GM12892 (cell line): ENCODE measurements around the gene UBE2F.

ENCODE experiments used
- POLR2A ChIP-seq: IDR thresholded peaks from 2 replicates; pipeline ENCODE4 v1.6.1; 2011; ENCODE audit warnings: low read depth, low read length, control low read depth
- POLR2AphosphoS5 ChIP-seq: IDR thresholded peaks from 2 replicates; pipeline ENCODE4 v1.6.1; 2011; ENCODE audit warnings: low read depth, low read length, control low read depth
- TAF1 ChIP-seq: IDR thresholded peaks from 2 replicates; pipeline ENCODE4 v1.6.1; 2011; ENCODE audit warnings: low read depth, mild to moderate bottlenecking, control low read depth, low read length, borderline replicate concordance

DNA sequence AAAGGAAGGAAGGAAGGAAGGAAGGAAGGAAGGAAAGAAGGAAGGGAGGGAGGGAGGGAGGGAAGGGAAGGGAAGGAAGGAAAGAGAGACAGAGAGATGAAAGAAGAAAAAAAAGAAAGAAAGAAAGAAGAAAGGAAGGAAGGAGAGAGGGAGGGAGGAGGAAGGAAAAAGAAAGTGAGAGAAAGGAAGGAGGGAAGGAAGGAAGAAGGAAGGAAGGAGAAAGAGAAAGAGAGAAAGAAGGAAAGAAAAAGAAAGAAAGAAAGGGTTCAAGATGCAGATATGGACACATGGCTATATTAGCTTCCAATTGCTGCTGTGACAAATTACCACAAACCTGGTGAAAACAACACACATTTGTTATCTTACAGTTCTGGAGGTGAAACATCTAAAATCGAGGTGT lies 20.4 kb upstream of the UBE2F start:
- TF ChIP-seq POLR2A (no peak), POLR2AphosphoS5 (no peak), TAF1 (no peak)
